Measurements from ENCODE around the gene USP36.

Gene USP36

DNA sequence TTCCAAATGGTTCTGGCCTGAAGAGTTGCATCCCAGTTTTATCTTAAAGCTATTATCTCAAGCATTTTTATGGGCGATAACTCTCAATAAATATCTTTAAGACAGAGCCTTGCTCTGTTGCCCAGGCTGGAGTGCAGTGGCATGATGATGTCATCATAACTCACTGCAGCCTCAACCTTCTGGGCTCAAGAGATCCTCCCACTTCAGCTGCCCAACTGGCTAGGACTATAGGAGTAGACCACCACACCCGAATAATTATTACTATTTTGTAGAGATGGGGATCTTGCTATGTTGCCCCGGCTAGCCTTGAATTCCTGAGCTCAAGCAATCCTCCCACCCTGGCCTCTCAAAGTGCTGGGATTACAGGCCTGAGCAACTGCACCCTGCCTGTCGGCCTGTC, 32.5 kb downstream of the USP36 start:
- DNase-seq, result no peak

DNA sequence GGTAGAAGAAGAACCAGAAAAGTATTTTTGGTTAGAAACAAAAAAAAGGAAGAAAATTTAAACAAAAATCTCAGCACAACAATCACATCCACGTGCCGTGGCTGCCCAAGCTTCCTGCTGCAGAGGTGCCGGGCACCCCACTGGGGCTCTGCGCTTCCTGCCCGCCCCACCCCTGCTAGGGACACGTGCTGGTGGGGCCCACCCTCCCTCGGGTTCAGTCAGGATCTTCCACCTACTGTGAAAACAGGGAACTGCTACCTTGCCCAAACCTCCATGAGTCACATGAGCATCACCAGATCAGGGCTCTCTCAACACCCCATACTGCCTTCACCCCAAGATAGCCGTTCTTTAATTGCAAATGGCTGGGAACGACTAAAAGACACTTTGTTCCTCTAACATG, 34.2 kb downstream of the USP36 start:
- DNase-seq, result no peak

DNA sequence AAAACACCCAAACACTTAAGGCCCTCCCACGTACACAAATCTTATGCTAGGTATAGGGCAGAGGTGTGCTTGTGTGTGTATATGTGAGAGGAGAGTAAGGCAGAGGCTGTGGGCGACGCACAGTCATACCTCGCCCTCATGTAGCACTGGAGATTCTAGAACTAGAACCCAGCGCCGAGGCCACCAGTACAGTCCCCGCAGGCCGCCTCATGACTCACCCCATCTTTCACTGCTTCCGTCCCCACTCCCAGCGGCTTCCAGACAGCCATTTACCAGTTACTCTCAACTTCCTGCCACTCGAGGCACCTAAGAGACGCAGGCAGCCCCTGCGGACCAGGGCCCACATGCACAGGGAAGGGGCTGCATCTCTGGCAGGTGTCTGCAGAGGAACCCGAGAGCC, 35.3 kb downstream of the USP36 start:
- no peak for DNase-seq

DNA sequence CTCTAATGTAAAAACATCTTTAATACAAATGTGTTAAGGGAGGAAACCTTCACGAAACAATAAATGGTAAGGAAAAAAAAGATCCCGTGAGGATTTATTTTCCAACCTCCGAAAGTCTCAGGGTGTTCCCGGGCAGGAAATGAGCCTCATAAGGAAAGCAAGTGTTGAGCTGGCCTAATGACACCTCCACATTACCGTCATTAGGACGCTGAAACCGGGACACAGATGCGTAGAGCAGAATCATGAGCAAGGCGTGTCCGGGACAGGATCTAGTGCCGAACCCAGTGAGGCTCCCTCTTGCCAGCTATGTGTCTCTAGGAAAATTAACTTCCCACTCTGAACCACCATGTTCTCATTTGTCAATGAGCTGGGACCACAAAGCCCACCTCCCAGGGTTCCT, 35.8 kb downstream of the USP36 start:
- no peak for DNase-seq

DNA sequence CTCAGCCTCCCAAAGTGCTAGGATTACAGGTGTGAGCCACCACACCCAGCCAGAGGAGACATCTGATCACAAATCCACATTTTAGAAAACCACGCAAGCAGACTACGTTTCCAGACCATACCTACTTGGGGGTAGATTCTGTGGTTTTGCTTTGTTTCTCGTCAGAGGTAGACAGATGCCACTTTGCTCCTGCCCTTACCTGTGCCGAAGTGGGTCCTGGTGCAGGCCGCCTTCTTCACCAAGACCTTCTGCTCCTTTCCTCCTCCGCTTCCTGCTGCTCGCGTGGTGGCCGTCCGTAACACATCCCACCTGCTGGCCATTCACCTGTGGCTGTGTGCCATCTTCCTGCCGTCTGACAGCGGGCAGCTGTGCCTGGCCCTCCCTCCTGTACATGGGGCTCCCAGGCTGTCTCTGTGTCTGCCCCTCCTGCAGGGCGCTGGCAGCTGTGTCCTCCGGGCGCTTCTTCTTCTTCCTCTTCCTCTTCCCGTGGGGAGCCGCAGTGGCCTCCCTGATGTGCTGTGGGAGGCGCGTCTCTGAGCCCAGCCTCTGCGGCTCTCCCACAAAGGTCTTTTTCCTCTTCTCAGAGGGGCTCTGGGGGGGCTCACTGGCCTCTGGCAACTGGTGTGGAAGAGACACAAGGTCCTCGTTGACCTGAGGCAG, 37.3 kb downstream of the USP36 start:
- no peak for DNase-seq

DNA sequence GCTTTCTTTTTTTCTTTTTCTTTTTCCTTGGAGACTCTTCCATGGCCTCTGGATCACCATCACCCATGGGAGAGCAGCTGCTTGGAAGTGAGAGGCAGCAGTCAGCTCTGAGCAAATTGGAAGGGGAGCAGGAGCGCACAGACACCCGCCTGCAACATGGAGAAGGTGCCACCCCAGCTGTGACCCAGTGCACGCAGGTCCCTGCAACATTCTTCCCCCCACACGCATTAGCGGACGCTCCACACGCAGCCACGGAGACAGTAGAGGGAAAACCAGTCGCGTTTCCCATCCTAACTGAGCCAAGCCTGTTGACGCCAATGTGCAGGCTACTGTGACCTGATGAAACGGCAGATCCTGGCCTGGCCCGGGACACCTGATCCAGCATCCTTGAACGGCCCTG, 38.2 kb downstream of the USP36 start:
- no peak for DNase-seq

DNA sequence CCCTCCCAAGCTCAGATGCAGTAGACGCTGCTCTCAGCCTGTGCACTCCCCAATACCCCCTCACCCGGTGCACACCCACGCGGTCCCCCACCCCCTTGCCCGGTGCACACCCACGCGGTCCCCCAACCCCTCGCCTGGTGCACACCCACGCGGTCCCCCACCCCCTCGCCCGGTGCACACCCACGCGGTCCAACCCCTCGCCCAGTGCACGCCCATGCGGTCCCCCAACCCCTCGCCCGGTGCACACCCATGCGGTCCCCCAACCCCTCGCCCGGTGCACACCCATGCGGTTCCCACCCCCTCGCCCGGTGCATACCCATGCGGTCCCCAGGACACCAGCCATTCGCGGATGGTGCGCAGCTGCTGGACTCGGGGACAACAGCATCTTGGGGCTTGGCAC, 38.6 kb downstream of the USP36 start:
- DNase-seq, result no peak

DNA sequence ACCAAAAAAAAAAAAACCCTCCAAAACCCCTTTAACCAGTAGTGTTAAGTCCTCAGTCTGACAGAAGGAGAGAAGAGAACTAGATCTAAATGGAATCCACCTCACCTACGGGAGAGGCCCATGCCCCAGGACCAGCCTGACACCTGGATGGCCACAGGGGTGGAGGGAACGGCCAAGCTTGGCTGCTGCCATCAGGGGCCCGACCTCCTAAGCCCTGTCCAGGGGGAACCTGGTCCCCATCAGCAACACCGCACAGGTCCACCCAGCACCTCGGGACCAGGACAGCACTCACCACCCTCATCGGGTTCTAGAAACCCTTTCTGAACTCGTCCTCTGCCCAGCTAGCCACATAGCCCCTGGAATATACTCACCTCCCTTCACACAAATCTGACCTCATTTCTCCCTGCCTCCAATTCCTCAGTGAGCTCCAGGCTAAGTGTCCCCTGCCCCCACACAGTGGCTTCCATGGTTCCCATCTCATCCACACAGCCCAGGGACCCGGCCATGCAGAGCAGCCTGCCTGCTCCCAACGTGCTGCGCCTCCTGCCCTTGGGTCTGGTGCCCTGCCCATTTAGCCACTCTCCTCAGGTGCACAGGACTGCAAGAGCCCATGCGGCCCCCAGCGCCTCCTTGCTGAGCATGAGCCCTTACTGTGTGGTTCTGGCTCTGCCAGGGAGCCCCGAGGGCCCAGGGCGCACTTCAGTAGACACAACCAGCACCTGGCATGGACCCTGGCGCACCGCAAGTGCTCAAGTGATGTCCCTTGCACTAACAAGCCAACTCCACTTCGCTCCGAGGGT, 40.3 kb downstream of the USP36 start:
- no peak for DNase-seq

DNA sequence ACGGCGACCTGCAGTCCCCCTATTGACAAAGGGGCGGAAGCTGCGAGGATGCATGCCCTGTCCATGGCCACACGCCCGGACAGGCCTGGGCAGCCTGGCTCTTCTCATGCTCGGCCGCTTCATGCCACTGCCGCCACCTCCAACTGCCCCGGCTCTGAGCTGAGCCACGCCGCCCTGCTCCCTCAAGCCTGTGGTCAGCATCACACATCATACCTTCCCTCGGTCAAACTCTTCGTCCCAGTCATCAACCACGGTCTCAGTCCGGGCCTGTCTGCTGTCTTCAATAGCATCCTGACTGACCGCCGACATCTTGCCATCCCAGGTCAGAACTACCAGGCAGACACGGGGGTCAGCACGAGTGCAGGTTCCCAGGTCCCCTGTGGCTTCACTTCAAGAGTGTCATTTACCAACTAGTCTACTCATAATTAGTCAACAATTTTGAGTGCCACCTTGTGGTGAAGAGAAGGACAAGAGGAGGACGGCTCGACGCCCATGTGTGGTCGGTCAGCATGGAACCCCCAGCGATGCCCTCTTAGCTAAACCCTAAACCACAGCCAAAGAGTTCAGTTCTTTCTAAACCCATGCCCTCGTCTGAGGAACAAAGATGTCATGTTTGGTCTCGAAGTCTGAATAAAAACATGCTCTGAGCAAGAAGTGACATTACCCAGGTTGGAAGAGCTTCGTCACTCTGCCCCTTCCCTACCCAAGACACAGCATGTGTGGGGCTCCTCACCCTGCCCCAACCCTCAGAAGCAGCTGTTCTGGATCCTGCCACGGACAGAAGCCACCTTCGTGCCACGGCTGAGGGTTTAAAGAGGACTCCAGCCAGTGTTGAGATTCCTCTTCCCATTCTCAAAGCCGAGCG, 41.7 kb downstream of the USP36 start:
- DNase-seq, result no peak

DNA sequence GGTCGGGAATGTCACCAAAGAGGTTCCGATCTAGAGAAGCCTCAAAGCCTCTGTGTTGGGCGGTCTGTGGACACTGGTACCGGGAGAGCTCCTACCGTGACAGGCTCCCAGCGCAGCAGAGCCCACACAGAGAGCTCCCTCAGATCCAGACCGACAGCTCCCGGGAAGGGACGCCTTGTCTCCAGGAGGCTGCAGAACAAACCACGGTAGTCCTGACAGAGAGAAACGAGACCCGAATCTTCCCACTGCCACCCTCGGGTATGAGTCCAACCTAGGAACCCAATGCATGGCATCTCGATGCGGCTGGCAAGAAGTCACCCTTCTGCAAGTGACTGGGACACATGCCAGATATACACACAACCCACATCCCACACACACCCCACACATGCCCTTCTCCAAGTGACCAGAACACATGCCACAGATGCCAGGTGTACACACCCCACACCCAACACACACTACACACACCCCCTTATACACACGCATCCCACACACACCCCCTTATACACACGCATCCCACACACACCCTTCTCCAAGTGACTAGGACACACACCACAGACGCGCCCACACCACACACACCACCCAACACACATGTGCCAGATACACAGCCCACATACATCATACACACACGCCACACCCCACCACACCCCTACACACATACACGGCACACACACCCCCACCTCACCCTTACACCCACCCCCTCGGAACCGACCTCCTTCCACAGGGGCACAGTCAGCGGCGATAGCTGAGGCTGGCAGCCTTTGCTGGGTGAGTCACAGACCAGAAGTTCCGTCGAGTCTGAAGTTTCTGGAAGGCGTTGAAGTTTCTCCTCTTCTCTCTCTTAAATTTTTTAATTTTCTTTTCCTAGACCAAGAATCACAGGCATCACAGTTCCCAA, 42.7 kb downstream of the USP36 start:
- DNase-seq, result no peak

DNA sequence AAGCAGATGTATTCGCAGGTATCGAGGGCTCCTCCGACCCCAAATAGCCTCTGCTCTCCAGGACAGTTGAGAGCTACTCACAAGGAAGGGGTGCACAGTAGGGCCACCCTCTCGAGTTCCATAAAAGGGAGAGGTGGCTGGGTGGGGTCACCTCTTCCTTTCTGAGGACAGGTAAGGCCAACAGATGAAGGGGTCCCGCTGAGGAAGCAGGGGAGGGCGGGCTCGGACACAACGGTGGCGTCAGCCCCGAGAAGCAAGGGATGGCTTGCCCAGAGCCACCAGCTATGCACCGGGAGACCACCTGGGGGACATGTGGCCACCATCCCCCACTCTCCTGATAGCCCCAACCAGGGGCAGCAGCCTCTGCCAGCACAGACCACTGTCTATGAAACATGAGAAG, 43.4 kb downstream of the USP36 start:
- no peak for DNase-seq

DNA sequence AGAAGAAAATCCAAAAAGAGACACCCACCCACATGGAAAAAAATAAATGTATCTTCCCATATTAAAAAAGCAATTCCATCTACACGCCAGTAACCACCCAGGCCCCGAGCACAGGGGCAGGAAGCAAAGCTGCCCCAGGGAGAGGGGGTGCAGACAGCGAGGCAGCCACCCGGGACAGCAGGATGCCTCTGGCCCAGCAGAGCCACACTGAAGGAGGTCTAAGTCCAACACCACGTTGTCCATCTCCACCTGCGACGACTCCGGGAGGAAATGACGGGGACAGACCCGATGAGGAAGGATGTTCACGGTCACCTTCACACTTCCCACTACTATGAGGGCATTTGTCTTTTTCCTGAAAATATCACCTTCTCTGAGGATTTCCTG, 44.1 kb downstream of the USP36 start:
- DNase-seq, result no peak

DNA sequence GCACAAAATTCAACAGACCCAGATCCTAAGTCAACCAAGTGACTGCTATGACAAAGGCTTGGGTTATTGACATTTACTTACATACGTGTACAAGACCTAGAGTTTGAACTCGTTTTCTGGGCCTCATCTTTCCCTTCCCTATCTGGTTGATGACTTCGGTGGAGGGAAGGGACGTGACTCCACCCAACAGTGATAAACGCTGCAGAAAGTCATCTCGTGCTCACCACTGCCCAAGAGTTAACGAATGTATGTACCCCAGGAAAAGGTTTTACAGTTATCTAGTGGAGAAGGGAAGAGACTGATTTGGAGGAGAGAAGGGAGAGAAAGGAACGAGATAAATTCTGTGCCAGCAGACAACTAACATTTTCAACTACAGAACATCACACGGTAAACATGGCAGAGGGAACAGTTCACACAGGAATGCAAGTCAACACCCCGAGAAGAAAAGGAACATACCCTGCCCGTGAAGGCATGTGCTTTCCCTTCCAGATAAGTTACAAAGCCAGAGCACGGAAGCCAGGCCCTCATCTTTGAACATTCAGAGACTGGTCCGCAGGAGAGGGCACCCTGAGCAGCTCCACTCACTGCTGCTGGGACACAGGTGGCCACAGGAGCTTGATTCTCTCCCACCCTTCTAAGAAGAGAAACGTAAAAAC, 44.6 kb downstream of the USP36 start:
- no peak for DNase-seq

DNA sequence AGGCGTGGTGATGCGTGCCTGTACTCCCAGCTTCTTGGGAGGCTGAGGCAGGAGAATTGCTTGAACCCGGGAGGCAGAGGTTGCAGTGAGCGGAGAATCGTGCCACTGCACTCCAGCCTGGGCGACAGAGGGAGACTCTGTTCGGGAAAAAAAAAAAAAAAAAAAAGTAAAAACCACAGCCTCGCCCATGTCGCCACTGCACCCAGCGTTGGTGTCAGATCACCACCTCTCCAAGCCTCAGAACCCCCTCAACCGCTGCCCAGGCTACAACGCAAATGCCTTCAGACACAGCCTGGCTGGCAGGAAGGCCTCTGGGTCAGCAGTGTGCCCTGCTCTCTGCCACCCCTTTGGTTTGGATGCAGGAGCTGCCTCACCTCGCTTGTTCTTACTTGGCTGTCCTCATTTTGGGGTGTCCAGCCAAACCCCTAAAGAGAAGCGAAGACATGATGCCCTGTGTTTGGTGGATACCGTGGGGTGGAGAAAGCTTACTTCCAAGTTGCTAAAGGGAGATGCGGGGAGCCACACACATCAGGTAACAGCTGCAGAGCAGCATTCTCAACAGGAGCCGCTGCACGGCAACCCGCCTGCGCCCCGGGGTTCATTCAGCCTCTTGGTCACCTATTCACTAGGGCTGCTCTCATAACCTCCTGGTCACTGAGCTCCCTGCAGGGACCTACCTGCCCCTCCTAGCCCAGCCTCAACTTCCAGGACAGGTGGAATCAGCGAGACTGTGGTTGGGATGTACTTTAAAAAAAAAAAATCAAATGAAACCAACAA, 45.6 kb downstream of the USP36 start:
- DNase-seq, result no peak

DNA sequence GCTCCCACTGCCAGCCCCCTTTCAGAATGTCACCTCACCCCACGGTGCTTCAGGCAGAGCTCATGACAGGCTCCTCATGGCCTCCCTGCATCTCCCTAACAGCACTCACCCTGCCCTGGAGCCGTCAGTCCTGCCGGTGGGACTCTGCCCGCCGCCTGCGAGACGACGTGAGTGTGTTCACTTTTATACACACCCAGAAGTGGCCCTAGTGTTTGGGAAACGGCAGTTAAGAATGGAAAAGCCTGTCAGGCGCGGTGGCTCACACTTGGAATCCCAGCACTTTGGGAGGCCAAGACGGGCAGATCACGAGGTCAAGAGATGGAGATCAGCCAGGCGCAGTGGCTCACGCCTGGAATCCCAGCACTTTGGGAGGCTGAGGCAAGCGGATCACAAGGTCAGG, 46.2 kb downstream of the USP36 start:
- no peak for DNase-seq

DNA sequence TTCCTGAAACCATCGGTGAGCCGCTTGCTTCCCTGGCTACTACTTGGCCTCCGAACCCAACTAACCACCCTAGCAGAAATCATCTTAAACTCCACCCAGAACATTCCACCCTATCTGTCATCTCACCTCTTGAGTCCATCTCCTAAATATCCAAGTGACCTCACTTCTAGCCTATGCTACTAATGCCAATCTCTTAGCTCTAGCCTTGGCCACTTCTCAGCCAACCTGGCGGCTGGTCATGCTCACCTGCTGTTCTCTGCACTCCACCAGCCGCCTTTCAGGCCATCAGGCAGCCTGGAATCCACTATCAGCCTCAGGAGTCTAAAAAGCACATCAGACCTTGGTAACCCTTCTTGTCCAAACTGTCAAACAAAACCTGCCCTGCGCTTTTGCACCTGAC, 46.6 kb downstream of the USP36 start:
- DNase-seq, result no peak

DNA sequence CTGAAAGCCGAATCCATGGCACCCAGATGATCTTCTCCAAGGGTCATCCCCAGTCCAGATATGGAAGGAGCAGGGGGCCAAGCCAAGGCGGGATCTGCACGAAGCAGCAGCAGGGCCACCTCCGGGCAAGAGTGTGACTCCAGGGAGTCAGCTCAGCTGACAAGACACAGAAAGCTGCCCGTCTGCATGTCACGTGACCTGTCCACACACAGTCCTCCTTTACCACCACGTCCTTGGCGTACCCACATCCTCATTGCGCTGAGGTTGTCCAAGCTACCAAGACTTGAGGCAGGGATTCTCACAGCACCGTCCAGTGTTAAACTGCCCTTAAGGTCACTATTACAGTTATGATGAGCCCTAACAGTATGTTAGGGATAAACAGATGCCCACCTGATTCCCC, 47.2 kb downstream of the USP36 start:
- no peak for DNase-seq

DNA sequence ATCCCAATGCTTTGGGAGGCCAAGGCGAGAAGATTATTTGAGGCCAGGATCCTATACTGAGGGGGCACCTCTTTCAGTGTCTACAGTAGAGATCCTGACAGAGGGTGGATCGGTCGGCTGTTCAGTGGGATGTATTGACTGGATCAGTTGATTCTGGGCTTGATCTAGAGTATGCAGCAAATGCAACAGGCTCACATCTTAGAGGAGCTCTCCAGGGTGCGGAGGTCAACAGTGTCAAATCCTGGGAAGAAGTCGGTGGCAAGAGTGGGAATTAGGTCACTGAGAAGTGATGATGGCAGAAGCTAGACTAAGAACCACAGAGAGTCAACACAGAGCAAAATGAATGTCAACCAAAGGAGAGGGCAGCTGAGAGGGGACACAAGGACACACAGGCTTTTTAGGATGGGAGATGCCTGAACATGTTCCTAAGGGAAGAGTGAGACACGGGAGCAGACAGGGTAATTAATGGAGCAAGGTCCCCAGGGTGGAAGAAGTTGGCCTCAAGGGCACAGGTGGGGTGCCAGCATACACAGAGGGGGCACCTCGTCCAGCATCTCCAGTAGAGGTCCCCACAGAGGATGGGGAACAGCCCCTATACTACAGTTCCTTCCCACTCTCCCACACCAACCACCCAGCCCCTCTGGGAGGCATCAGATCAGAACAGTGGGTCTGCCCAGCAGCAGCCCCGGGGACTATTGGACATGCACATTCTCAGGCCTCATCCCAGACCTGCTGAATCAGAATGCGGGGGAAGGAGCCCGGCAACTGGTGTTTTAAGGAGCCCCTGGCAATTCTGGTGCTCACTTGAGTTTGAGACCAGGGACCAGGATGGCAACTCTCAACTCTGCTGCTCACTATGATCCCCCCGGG, 48.5 kb downstream of the USP36 start:
- no peak for DNase-seq

DNA sequence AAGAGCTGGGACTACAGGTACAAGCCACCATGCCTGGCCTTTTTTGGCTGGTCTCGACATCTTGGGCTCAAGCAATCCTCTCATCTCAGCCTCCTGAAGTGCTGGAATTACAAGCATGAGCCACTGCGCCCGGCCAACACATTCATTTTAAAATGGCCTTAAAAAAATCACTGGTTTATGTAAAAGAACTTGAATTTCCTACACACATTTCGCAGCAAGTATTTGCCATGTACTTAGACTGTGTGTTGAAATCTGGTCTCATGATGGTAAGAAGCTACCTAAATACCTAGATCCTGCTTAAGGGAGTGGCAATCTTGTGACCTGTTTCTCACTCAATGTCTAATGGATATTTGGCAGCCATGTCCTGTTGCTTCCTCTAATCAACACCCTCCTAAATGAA, 50.1 kb downstream of the USP36 start:
- DNase-seq, result no peak

DNA sequence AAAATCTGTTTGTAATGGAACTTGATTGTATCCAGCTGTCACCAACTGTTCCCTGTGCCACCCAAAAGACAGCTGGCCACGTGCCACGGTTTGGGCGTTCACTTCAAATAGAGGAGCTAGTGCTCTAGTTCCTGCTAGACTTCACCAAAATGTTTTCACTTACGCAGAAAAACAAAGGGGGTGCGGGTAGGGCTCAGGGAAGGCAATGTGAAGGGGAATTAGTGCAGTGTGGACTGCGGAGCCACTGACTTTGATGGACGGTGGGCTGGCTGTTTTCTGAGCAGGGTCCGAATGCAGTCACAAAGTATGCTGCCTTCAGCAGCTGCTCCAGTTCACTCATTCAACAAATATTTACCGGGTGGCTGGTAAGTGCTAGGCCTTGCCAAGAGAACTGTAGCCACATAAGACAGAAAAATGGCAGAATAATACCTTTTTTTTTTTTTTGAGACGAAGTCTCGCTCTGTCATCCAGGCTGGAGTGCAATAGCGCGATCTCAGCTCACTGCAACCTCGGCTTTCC, 50.9 kb downstream of the USP36 start:
- peak; percentile 41 for DNase-seq
